Activated T-cell treated with anti-CD3 and anti-CD28 coated beads, Interleukin-2, amount 50 U/mL, for 1 hour (primary cell): ENCODE measurements around the gene NSRP1.
"Not testable (repeated sequence)": the region's sequence is repeated elsewhere in the genome, so short reads cannot be mapped to it uniquely, and the experiment has no call there.

ENCODE experiments used
- DNase-seq: peaks from one replicate; pipeline ENCODE4 v3.0.0-alpha.2; 2020

NSRP1 gene, protein sequence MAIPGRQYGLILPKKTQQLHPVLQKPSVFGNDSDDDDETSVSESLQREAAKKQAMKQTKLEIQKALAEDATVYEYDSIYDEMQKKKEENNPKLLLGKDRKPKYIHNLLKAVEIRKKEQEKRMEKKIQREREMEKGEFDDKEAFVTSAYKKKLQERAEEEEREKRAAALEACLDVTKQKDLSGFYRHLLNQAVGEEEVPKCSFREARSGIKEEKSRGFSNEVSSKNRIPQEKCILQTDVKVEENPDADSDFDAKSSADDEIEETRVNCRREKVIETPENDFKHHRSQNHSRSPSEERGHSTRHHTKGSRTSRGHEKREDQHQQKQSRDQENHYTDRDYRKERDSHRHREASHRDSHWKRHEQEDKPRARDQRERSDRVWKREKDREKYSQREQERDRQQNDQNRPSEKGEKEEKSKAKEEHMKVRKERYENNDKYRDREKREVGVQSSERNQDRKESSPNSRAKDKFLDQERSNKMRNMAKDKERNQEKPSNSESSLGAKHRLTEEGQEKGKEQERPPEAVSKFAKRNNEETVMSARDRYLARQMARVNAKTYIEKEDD

DNA sequence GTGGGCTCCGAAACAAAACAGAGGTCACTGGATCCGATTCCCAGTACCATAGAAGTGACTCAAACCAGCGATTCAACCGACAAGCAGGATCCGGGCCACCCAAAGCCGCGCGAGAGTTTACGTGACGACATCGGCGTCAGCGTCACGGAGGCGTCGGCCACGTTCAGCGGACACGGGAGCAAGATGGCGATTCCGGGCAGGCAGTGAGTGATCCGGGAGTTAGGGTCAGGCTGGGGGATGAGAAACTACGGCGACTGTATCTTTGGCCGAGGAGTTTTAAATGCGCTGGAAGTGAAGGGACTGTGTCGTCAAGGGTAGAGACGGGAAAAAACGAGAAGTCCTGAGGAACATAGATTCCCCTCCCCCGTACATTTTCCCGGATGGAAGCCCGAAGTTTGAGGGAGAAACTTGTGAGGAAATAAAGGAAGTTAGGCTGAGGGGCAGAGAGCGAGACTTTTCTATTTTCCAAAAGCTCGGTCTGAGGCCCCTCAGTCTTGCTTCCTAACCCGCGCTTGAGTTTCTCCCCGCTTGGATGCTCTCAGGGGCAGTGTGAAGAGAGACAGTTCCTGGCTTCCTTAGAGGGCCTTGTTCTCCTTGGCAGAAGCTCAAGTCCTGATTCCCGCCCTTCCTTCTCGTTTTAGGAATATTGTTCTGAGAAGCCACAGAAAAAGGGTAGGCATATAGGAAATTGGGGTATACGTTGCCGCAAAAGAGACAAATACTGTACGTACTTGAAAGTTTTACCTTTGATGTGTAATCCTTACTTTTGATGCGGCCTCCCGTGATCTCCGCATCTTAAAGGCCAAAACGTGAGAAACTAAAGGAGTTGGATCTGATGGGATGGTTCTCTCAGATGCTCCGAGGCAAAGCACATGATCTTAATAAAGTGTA is at the start of gene NSRP1:
Gene NSRP1 (plus strand): TSS at position 156 of the 891 bp plus-strand sequence. CDS start 28 bp downstream, at position 184.
- DNase-seq = peak; percentile 92

DNA sequence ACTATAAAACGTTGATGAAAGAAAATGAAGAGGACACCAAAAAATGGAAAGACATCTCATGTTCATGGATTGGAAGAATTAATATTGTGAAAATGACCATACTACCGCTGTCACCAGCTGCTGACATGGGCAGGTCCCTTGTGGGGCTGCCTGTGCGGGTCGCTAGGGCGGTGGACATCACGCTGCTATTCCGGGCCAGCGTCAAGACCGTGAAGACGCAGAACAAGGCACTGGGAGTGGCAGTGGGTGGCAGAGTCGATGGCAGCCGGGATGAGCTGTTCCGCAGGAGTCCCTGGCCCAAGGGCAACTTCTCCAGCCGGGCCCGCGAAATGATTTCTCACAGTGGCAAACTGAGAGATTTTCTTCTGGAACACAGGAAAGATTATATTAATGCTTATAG is 48.2 kb upstream of the NSRP1 start:
- no peak for DNase-seq

DNA sequence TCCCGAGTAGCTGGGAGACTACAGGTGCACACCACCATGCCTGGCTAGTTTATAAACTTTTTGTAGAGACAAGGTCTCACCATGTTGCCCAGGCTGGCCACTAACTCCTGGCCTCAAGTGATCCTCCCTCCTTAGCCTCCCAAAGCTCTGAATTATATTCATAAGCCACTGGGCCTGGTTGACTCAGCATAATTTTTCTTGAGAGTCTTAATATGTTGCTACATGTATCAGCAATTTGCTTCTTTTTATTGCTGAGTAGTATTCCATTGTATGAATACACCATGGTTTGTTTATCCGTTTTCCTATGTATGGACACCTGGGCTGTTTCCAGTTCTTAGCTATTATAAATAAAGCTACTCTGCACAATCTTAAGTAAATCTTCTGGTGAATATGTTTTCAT is 42.4 kb upstream of the NSRP1 start:
- DNase-seq = no peak

DNA sequence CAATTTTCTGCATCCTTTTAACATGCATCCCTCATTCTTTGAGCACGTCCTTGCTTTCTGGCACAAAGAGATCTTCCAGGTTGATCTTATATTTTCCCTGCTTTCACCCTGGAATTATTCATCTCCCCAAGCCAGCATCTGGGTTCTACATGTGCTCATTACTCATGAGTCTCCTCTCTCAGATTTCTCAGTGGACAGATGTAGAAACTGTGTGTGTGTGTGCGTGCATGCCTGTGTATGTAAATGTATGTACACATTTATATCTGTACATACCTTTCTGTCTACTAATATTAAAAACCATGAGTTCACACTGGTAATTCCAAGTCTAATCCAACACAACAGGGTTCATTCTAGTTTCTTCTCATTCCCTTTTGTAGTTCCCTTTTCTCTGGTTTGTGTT is 41.9 kb upstream of the NSRP1 start:
- no peak for DNase-seq

DNA sequence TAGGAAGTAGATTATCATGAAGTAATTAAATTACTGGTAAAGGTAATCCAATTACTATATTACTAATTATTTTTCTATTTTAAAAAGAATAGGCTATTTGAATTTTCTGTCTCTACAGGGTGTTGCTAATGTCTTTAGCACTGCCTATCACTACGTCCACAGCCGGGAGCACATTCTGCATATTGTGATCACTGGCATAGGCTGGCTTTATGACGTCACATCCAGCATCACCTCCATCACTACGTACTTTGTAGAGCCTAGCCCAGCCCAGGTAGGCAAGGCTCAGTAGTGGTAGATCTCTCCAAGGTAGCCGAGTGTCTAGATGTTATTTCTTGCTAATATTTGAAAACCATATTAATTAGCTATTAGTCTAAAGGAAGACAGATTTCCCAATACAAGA is 33.8 kb upstream of the NSRP1 start:
- no peak for DNase-seq

DNA sequence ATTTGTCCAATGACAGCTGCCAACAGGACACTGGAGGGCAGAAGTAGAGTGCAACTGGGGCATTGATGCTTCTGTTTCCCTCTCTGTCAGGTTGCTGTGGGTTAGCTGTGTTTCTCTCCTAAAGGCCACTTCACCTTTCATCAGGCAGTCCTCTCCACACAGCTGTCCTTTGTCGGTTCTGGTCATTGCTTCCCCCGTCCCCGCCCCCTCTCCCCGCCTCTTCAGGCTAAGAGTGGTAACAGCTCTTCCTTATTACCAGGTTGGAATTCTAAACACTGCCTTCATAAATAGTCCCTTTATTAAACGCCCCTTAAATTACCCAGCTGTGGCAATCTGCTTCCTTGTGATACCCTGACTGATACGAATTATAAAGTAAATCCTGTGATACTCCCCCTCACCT is 31.8 kb upstream of the NSRP1 start:
- no peak for DNase-seq

DNA sequence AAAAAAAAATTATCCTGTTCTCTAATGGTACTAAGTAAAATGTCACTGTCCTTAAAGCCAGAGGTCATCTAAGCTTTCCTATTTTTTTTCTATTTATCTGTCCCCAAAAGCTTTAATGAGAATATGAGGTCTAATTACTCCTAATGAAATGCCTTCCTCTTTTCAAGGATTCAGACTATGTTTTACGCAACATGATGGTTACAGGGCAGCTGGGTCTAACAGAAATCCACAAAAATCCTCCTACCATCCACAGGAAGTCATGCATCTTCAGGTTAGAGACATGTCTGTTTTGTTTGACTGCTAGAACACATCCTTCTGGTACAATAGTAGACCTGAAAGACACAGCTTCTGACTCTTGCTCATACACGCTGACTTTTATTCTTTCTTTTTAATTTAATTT is 29.7 kb upstream of the NSRP1 start:
- DNase-seq = no peak

DNA sequence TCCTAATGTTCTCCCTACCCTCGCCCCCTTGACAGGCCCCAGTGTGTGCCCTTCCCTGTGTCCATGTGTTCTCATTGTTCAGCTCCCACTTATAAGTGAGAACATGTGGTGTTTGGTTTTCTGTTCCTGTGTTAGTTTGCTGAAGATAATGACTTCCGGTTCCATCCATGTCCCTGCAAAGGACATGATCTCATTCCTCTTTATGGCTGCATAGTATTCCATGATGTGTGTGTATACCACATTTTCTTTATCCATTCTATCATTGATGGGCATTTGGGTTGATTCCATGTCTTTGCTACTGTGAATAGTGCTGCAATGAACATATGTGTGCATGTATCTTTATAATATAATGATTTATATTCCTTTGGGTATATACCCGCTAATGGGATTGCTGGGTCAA is 29.2 kb upstream of the NSRP1 start:
- DNase-seq = not testable (repeated sequence)

DNA sequence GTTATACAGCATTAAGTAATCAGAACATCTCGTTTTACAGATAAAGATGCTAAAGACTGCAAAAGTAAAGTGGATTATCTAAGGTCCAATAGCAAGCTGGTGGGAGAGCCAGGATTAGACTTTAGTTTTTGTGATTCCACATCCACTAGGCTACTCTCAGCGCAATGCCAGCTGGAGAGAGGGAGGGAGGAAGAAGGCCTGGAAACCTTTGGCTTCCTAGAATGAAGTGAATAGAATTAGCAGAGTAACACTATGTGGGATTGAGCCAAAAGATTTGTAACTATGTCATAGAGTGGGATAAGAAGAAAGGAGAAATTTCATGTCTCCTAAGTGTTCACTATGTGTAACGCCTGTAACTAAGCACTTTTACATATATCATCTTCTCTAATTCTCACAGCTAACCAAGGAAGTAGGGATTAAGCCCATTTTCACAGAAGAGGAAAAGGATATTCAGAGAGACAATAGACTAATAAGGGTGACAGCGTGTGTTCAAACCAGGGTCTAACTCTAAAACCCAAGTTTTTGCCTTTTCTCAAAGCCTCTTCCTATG is 25.4 kb upstream of the NSRP1 start:
- no peak for DNase-seq

DNA sequence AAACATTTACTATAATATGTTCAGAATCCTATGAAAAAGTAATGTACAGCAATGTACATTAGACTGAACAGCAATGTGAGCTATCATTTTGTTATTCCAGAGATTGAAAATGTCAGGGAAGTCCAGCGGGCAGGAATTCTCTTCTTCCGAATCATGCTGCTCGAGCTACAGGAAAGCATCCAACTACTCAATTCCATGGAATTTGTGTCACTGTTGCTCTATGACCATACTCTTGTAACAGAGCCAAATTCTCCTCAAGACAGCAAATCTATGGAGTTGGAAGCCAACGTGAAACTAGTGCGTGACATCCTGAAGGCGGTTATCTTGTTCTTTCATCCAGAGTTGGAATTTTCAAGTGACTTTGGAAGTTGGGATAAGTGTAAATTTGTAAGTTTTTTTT is 24.8 kb upstream of the NSRP1 start:
- no peak for DNase-seq

DNA sequence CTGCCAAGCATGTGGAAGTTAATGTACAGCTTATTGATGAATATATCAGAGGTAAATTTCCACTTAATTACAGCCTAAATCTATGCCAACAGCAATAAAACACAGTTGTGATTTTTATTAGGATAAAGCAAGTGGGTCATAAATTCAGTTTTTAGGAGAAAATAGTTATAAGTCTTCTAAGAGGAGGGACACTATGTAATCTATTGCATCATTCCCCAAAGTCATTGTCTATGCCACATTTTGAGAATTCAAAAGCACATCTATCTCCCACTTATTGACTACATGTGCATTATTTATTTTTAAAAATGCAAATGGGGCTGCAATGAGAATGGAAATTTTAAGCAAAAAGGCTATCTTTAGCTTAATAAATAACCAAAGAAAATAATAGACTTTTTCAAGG is 23.7 kb upstream of the NSRP1 start:
- DNase-seq = no peak

DNA sequence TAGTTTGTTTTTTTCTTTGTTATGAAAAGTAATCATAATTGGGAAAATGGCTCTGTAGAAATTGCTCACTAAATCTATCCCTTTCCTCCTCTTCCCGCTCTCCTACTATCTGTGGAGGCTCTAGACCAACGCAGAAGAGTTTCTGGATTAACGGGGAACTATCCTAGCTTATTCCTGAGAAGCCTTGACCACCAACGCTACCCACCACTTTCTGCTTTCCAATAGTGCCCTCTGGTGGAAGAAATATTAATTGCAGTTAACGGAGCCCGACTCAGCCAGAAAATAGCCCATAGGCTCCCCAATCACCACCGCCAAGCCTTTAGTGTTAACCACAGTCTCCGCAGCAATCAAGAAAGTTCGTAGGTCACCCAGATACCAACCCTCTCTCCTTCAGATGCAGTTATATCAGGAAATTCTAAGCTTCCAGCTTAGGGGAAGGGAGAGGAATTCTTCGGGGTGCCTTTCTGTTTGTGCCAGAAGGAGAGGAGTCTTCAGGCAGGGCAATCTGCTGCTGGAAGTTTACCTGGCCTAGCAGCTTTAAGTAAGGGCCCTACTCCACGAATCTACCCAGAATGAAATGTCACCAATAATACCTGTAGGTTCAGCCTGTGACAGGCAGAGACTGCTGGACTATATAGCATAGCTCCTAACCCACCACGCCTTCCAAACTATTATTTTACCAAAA is 23.0 kb upstream of the NSRP1 start:
- peak; percentile 29 for DNase-seq

DNA sequence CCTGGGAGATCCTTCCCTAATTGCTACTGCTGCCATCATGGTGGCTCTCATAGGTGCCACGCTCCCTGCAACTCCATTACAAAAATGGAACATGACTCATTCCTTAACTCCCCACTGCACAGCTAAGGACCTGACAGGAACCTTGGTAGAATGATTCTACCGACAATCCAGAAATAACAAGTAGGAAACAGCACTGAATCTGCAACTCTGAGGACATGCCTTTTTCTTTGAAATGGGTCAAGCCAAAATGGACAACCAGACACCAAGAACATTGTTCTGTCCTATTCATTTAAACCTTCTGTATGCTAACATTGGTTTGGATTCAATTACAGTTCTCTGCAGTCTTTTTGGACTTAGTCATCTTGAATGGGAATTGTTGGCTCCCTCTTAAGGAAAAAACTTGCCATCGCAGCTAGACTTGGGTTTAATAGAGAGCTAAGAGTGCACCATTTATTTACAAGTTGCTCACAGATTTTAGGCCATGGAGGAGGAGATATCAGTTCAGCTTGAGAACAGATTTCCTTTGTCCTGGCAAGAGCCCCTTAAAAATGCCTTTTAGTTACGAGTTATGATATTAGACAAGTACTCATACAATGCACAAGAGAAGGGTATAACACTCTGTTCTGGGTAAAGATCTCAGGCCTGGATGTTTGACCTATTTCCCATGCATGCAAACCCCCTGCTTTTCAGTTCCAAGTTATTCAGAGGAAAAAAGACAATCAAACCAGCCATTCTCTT is 20.9 kb upstream of the NSRP1 start:
- no peak for DNase-seq

DNA sequence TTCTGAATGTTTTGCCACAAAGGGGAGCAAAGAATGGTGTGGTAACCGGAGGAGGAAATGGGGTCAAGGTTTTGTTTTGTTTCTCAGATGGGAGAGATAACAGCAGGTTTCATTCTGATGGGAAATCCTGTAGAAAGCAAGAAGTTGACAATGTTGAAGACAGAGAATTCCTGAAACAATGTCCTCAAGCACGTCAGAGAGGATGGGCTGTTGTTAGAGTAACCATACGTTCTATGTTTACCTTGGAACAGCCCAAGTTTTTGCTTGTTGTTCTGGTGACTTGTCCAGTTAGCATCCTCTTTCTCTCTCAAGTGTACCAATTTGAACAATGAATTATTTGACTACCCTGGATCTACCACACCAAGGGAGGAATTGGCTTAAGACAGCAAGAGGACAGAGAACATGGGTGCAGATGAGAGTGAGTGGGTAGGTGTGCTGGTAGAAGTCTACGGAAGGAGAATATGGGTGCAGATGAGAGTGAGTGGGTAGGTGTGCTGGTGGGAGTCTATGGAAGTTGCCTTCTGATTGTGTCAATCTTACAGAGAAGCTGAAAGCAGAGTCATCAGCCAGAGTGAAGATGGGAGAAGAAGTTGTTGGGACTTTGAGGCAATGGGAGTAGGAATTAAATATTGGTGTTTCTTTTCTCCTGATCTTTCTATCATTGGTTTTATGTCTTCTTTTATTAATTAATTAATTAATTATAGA is 14.8 kb upstream of the NSRP1 start:
- DNase-seq = no peak

DNA sequence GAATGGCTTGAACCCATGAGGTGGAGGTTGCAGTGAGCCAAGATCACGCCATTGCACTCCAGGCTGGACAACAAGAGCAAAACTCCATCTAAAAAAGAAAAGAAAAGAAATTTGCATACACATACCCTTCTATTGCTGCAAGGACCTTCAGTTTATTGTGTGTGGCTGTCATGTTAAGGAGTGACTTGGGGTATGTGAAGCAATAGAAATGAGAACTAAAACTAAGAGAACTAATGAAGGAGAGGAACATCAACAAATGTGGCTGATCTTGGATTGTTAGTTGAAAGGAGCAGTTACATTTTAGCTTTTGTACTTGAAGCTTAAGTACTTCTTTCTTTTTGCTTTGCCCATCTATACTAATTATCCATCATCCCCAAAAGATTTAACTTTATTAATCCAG is 12.7 kb upstream of the NSRP1 start:
- no peak for DNase-seq

DNA sequence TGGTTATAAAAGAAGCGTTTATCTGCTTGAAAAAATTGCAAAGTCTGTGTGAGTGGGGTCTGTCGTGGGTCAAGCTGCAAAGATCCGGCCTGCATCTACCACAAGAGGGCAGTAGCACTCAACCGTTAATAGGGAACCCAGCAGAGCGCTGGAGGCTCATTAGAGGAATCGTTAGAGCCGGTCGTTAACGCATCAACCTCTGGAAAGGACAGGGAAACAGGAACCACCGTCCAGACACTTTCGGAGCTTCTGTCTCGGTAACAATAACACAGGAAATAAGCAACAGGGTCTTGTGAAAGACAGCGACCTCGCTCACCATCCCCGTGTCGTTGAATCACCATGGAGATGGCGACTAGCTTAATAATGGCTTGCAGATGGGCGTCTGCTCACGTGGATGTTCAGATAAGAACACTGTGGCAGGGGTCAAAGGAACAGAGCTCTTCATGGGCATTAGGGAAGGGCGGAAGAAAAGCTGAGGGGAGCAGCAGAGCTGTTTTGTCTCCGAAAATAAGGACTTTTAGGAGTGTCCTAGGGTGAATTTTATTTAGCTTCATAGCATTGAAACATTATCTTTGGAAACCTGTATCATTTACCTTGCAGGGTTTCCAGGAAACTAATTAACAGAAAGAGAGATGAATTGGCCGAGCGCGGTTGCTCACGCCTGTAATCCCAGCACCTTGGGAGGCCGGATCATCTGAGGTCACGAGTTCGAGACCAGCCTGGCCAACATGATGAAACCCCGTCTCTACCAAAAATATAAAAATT is 11.9 kb upstream of the NSRP1 start:
- peak; percentile 68 for DNase-seq

DNA sequence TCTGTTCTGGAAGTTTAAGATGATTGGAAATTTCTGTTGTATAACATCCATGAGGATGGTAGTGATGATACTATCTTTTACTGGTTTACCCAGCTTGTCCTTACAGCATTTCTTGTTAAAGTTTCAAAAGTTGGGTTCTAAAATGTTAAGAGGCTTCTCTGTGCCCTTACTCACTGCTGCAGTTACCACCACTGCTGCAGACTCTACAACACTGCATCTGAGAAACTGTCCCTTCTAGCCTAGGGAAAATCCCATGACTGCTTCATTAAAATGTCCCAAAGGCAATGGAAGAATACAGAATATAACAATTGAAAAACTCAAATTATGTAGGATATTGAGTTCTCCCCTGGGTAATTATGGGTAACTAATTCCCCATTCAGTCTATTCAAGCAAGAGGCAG is 3.8 kb upstream of the NSRP1 start:
- DNase-seq = no peak

DNA sequence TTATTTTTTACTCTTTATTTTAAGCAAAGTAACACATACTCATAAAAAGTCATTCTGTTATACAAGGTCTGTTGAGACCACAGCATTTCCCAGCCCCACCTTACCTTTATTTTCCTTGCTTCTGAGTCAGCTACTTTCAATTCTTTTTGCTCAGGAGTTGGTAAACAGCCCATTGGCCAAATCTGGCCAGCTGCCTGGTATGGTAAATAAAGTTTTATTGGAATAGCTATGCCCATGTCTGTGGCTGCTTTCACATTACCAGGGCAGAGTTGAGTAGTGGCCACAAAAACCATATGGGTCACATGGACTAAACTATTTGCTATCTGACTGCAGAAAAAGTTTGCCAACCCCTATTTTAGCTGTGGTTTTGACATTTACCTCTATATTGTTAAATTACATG is 3.4 kb upstream of the NSRP1 start:
- DNase-seq = no peak

DNA sequence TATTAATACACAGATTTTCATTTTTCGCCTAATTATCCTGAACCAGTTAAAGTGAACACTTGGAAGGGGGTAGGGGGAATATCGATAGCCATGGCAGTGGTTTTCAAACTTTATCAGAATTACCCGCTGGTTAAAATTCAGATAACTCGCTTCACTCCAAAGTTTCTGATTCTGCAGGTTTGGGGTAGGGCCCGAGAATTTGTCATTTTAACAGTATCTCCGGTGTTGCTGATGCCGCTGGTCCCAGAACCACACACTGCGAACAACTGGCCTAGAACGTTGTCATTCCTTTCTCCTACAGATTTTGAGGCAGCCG is 313 bp upstream of the NSRP1 start:
- DNase-seq = no peak

DNA sequence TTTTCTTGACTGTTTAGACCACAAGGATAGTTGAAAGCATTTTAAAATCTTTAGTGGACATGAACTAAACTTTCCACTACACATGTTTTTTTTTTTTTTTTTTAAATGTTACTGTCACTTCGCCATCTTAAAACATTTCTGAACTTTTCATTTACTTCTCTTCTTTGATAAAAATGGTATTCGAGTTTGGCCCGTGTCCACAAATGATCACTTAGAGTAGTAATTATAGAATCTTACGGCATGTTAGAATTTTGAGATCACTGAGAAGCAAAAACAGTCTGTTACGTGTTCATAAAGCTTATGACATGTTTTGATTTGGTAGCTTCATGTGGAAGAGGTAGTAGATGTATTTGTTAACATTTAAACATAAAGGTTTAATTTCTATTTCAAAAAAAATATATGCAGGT is 1.1 kb downstream of the NSRP1 start:
- DNase-seq = no peak

DNA sequence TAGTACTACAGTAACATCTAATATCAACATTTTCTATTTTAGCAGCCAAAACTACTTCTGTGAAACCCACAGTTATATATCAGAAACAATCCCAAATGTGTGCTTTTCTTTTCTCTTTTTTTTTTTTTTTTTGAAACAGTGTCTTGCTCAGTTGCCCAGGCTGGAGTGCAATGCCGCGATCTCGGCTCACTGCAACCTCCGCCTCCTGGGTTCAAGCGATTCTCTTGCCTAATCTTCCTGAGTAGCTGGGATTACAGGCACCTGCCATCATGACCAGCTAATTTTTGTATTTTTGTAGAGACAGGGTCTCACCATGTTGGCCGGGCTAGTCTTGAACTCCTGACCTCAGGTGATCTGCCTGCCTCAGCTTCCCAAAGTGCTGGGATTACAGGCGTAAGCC is 2.0 kb downstream of the NSRP1 start:
- not testable (repeated sequence) for DNase-seq
